GM20000 (cell line): ENCODE results near the gene PLXND1.

Source experiments
- DNase-seq: peaks from one replicate; pipeline ENCODE4 v3.0.0; 2012; ENCODE audit warnings: low spot score
- CTCF ChIP-seq: IDR thresholded peaks from 2 replicates; pipeline ENCODE4 v1.5.1; 2012; ENCODE audit warnings: mild to moderate bottlenecking, control low read depth; ENCODE audit errors: extremely low read depth, missing control alignments

The PLXND1 gene

GRCh38 chr3:129598484-129598883 is 8.0 kb downstream of the PLXND1 start:
- no peak for TF ChIP-seq CTCF
- no peak for DNase-seq

GRCh38 chr3:129598000-129598381 is 8.5 kb downstream of the PLXND1 start:
- DNase-seq, result no peak
- no peak for TF ChIP-seq CTCF

- TF ChIP-seq CTCF, result no peak
- DNase-seq, result no peak
Measured at GRCh38 chr3:129597087-129597999, 9.1 kb downstream of the PLXND1 start.

DNA sequence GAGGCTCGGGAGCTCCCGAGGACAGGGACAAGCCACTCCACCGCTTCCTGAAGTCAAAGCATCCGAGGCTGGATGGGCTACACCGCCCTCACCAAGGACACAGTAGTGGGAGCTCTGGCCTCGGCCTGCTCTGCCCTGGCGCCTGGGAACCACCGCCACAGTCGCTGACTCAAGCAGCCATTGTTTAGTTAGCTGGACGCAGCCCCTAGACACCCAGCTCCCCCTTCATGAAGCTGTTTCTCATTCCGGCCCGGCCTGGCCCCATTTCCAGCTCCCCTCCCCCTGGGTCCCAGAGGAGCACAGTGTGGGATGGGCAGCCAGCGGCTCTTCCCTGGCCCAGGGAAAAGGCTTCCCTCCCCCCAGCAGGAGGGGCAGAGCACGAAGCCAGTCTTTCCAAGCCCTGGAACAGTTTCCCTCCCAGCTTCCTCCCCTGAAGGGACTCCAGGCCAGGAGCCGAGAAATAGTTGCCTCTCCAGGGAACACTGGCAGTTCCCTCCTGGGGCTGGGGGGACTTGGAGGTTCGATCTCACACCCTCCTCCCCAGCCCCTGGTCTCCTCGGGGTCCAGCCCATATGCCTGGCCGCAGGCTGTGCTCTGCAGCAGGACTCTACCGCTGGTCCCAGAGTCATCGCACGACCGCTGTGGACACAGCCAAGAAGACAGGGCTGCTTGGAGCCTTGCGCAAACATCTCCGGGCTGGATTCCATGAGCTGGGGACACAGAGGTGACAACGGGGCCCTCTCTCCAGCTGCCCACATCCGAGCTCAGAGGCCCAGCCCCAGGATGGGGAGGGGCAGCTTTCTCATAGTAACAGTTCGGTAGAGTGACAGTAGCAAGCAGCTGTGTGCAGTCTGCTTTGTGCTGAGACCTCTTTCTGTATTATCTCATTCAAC is 10.0 kb downstream of the PLXND1 start:
- TF ChIP-seq CTCF, result no peak
- DNase-seq, result no peak

GRCh38 chr3:129595544-129596193 is 10.8 kb downstream of the PLXND1 start:
- no peak for TF ChIP-seq CTCF

DNA sequence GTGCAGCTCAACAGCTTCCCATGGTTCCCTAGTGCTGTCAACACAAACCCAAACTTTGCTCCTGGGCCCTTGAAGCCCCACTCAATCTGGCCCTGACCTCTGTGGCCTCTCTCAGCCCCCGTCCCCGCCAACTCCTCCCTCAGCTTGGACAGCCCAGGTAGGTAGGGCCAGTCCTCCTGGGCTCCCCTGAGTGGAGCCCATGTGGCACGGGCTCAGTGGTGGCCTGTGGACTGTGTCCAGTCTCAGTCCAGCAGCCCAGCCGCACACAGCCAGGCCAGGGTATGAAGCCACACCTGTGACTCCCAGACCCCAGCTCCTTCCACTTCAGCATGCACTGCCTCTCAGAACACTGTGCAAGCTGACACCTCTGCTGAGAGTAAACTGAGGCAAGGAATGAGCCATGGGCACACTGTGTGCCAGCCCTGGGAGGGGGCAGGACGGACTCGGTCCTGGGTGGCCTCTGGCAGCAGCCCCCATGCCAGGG is 11.5 kb downstream of the PLXND1 start:
- no peak for TF ChIP-seq CTCF
- no peak for DNase-seq

More at GRCh38 chr3:129595544-129596193, 10.8 kb downstream of the PLXND1 start:
- DNase-seq, result no peak
